Stimulated activated CD8-positive, alpha-beta memory T cell treated with anti-CD3 and anti-CD28 coated beads, Interleukin-2, amount 100 ng/mL, for 1 hour (primary cell): ENCODE results near the gene AFTPH.

ENCODE experiments used
- DNase-seq, 2 donors: peaks; one replicate each; pipeline ENCODE4 v3.0.0-alpha.2; 2020; ENCODE audit warnings: low read depth in 2 of 2

AFTPH gene

GRCh38 chr2:64538764-64539433, 14.8 kb downstream of the AFTPH start:
- DNase-seq, result no peak

DNA sequence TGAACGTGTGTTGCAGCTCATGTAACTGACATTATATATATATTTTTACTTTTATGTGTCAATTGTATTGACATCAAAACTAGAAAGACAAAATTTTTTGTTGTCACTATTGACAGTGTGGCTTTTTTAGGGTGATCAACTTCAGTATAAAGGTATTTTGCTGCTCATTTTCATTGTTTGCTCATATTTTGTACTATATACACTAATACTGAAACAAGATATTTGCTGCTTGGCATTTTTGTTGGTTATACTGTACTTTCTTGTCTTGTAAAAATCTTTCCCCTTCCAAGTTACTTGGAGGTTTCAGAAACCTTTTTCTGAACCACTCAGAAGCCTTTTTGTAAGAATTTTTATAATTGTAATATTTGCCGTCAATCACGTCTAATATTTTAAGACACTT, 16.5 kb downstream of the AFTPH start:
- DNase-seq, result no peak

- no peak for DNase-seq
Observed at GRCh38 chr2:64541547-64541946, 17.4 kb downstream of the AFTPH start.

- no peak for DNase-seq
Observed at GRCh38 chr2:64542071-64543007, 18.2 kb downstream of the AFTPH start.

- no peak for DNase-seq
Observed at GRCh38 chr2:64543008-64543697, 19.0 kb downstream of the AFTPH start.

DNA sequence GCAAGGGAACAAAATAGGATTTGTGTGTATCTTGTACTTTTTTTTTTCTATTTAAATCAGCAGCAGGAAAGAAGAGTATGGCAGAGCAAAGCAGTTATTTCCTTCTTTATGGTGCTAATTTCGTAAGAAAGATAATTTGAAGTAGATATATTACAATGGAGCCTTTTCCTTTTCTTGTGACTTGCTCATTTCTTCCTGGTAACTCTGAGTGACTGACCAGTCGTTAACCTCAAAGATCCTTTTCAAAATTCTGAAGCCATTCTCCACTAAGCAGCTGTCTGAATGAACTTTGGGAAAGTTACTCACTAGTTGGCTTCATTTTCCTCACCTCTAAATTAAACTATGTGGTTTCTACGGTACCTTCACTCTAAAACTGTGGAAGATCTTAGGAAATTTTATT, 24.6 kb downstream of the AFTPH start:
- DNase-seq, result no peak

- no peak for DNase-seq
Observed at GRCh38 chr2:64550042-64550441, 25.9 kb downstream of the AFTPH start.

- DNase-seq, result no peak
Observed at GRCh38 chr2:64551851-64552250, 27.7 kb downstream of the AFTPH start.

DNA sequence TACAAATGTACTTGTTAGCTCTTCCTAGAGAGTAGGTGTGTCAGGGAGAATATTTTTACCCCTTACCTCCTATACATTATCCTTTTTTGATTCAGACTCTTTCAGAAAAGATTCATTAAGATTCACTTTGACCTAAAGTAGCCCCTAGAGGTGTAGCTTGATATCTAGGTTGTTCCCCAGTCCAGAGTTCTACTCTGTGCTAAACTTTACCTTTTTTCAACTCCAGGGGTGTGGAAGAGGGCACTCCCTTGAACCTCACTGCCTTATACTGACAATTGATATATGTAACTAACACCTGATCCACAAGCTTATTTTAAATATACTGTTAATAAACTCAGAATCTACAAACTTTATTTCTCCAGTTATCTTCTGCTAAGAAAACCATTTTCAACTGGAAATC, 30.0 kb downstream of the AFTPH start:
- DNase-seq, result no peak

- DNase-seq, result no peak
Observed at GRCh38 chr2:64558445-64559081, 34.4 kb downstream of the AFTPH start.

DNA sequence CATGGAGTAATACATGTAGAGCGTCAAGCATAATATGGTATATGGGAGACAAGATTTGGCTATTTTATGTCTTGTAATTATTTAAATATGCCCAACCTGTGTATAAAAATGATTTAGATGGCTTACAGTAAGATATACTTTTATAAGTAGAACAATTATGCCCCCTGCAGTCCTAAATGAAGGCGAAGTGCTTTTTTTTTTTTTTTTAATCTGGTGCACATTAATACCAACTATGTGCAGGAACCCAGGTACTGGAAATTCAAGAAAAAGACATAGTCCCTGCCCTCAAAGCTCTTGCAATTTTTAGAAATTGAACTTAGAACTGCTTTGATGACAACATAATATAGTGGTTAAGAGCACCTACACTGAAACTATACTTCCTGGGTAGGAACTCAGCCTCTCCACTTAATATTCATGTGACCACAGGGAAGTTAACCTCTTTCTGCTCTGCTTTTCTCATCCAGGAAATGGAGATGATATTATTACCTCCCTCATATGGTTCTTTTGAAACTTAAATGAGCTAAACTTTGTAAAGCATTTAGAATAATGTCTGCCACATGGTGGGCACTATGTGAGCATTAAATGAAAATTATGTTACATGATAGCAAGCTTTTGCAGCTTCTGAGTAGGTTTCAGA, 38.1 kb downstream of the AFTPH start:
- DNase-seq, result no peak

DNA sequence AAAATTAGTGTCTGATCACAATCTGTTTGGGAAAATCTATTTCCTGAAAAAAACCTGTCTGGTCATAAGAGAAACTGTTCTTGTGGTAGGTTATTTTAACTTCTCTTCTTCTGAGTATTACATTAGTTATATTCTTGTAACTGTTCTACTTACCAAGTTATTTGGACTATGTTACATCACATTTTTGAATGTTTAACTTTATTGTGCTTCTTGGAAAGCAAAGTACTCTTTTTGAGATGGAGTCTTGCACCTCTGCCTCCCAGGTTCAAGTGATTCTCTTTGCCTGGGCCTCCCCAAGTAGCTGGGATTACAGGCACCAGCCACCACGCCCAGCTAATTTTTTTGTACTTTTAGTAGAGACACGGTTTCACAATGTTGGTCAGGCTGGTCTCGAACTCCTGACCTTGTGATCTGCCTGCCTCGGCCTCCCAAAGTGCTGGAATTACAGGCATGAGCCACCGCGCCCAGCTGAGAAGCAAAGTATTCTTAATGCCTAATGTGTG, 39.4 kb downstream of the AFTPH start:
- DNase-seq, result no peak

GRCh38 chr2:64565949-64566710, 42.0 kb downstream of the AFTPH start:
- DNase-seq, result no peak

DNA sequence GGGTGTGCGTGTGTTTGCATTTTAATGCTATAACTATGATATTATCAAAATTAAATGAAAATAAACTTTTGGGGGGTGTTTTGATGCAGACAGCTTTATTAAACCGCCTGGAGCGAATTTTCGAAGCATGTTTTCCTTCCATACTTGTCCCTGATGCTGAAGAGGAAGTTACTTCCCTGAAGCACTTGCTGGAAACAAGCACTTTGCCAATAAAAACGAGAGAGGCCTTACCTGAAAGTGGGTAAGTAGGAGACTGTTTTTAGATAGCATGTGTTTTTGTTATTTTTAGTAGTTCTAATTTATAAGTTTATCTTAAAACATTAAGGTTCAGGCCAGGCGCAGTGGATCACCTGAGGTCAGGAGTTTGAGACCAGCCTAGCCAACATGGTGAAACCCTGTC, 43.3 kb downstream of the AFTPH start:
- no peak for DNase-seq

- DNase-seq, result no peak
Observed at GRCh38 chr2:64568836-64569235, 44.7 kb downstream of the AFTPH start.

GRCh38 chr2:64574871-64575270, 50.7 kb downstream of the AFTPH start:
- DNase-seq, result no peak

- DNase-seq, result no peak
Observed at GRCh38 chr2:64581018-64581417, 56.9 kb downstream of the AFTPH start.

DNA sequence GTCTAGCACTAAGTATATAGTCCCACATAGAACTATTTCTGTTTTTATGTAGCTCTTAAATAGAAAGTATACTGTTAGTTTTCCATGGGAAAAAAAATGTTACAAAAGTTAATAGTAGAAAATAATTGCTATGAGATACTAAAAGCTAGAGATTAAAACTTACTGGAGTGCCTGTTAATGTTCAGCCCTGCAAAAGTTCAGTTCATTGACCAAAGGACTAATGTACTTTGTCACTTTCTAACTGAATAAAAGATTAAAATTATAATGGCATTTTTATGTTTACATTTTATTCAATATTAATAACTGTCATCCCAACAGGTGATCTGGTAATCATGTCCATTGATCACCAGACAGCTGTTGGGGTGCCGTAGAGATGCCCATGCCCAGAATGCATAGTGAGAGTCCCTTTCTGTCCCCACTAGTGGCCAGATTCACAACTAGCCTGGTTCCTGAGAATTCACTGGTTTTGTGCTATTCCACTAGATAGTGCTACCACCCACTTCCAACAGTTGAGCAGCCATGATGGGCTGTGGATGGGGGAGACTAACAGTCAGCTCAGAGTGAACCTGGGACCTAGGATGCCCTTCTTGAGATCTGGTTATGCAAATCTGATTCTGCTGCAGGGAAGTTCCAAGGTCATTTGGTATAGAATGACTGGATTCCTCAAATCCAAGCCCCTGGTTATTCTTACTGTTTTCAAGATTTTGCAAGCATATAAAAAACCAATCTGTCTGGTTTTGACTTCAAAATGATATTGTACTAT, 57.8 kb downstream of the AFTPH start:
- DNase-seq, result no peak

DNA sequence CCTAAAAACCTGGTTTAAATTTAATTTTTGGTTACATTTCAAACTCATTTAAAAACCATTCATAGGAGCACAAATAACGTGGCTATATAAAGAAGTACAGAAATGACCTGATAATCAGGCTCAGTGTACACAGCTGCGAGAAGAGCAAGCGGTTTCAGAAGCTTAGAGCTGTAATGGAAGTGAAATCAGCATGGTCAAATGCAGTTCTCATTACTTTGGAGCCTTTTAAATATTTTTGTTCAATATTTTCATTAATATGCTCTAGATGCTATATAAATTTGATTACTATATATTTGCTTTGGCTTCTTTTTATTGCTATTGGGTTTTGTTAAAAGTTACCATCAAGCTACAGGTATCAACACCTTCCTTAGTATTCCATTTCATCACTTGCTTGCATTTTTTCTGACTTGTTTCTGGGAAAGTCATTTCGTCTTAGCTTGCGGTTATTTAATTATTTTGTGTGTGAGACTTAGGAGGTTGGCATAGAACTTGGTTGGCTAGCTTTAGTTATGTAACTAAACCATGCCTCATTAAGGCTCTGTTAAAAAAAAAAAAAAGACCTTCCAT, 58.7 kb downstream of the AFTPH start:
- no peak for DNase-seq

GRCh38 chr2:64586054-64586453, 61.9 kb downstream of the AFTPH start:
- no peak for DNase-seq
